ENCODE results near the gene SNAPIN. TPM values are rescaled to one million over a fixed set of nuclear protein-coding genes. Genes with fewer than 3 reads are reported as not detected.

Gene SNAPIN
- total RNA-seq, 1 experiment from 2014 or later: 29.0 TPM

- Histone ChIP-seq H3K56ac (ENCODE audit: insufficient read length, low read depth, low read length) (no peak within 1 kb of the TSS), H2BK12ac (ENCODE audit: insufficient read length, low read depth, low read length) (no peak within 1 kb of the TSS), H4K8ac (replicated peaks; ENCODE audit: insufficient read length, low read depth, low read length) (no peak within 1 kb of the TSS), H3T11ph (ENCODE audit: low read length) (no peak within 1 kb of the TSS), H2AK5ac (ENCODE audit: insufficient read length, low read length) (no peak within 1 kb of the TSS), H3K27me3 (ENCODE audit: insufficient read depth, low read length) (no peaks in the 10 kb centered on the region), H4K91ac (ENCODE audit: insufficient read length, low read depth, low read length) (no peak within 1 kb of the TSS), H3K23me2 (ENCODE audit: insufficient read length, low read depth, low read length, poor library complexity, severe bottlenecking) (peaks cover 7% of the 10 kb centered on the region), H3K14ac (ENCODE audit: insufficient read depth, low read length) (peak within 1 kb of the TSS; percentile 77; the same call in 1 of the 2 replicates), H3K23ac (ENCODE audit: insufficient read length, low read depth, low read length) (no peak within 1 kb of the TSS), H3K79me2 (ENCODE audit: insufficient read depth, low read length) (no peaks in the 10 kb centered on the region), H3K18ac (ENCODE audit: insufficient read length, low read depth, low read length) (peak within 1 kb of the TSS; percentile 93), H3K27ac (ENCODE audit: insufficient read length, low read depth, low read length) (no peak within 1 kb of the TSS), H2BK120ac (ENCODE audit: low read depth, low read length, poor library complexity, severe bottlenecking) (no peak within 1 kb of the TSS), H3K9ac (ENCODE audit: extremely low read depth, insufficient read length, low read length) (peak within 1 kb of the TSS; percentile 49), H2BK15ac (ENCODE audit: low read depth, low read length) (no peak within 1 kb of the TSS), H4K5ac (ENCODE audit: insufficient read length, low read depth, low read length) (no peak within 1 kb of the TSS), H3K79me1 (ENCODE audit: insufficient read depth, low read depth, low read length, poor library complexity, severe bottlenecking) (no peaks in the 10 kb centered on the region), H3K4ac (ENCODE audit: low read depth, low read length) (no peak within 1 kb of the TSS), H3K4me2 (ENCODE audit: insufficient read depth, insufficient read length, low read length) (peak within 1 kb of the TSS; percentile 87), H2BK5ac (ENCODE audit: insufficient read length, low read length) (no peak within 1 kb of the TSS), H3K9me3 (ENCODE audit: control insufficient read depth, low read depth, low read length) (no peaks in the 10 kb centered on the region), H2AFZ (ENCODE audit: low read length) (no peak within 1 kb of the TSS), H4K20me1 (ENCODE audit: control insufficient read depth, insufficient read depth, insufficient read length) (no peaks in the 10 kb centered on the region), H2BK20ac (ENCODE audit: low read depth, low read length, poor library complexity, severe bottlenecking) (no peak within 1 kb of the TSS), H3K4me1 (ENCODE audit: insufficient read depth, low read length) (0 out of 2 replicates have a peak, but pooled peaks cover 4% of the 10 kb centered on the region)
- no CpG with 5 or more reads among the region's 10 CpGs for WGBS (ENCODE audit: extremely low coverage, insufficient read length, low lambda C conversion rate)
- Mint-ChIP-seq H3K9me3 (no peaks in the 10 kb centered on the region; a peak in 1 of 5 replicates), H3K4me3 (peak within 1 kb of the TSS; percentile 74 to 87), H3K4me1 (peaks cover 46% of the 10 kb centered on the region in 2 experiments), H3K27me3 (ENCODE audit: low read depth) (0 out of 2 replicates have a peak, but pooled peaks cover 2% of the 10 kb centered on the region), H3K36me3 (ENCODE audit: insufficient read depth in 1 of 3, low read depth in 3 of 3) (peaks cover 11 to 21% (median 18%) of the 10 kb centered on the region in 3 experiments), H3K27ac (peak within 1 kb of the TSS; percentile 93 to 95 (median 93); a peak in 6 of 7 replicates)
- TF ChIP-seq, protein P1, sequence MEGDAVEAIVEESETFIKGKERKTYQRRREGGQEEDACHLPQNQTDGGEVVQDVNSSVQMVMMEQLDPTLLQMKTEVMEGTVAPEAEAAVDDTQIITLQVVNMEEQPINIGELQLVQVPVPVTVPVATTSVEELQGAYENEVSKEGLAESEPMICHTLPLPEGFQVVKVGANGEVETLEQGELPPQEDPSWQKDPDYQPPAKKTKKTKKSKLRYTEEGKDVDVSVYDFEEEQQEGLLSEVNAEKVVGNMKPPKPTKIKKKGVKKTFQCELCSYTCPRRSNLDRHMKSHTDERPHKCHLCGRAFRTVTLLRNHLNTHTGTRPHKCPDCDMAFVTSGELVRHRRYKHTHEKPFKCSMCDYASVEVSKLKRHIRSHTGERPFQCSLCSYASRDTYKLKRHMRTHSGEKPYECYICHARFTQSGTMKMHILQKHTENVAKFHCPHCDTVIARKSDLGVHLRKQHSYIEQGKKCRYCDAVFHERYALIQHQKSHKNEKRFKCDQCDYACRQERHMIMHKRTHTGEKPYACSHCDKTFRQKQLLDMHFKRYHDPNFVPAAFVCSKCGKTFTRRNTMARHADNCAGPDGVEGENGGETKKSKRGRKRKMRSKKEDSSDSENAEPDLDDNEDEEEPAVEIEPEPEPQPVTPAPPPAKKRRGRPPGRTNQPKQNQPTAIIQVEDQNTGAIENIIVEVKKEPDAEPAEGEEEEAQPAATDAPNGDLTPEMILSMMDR (conservative IDR thresholded peaks at IDR 0.05): no peak; the same call in 2 of the 3 replicates
- DNase-seq: no peak
Observed at GRCh38 chr1:153627715-153628626, 30.5 kb upstream of the SNAPIN start, which contains the start of gene S100A1. Gene S100A1, plus strand, starts transcription at chr1:153628434. Its CDS starts 2,088 bp downstream, at chr1:153630522.

All from H9 (cell line).